ENCODE measurements around the gene LARP1B. TPM values are rescaled to one million over a fixed set of nuclear protein-coding genes. Genes with fewer than 3 reads are reported as not detected.
"Not testable (repeated sequence)": the region's sequence is repeated elsewhere in the genome, so short reads cannot be mapped to it uniquely, and the experiment has no call there.

Gene LARP1B
- total RNA-seq, 1 donor from 2014 or later, result 24.2 TPM

DNA sequence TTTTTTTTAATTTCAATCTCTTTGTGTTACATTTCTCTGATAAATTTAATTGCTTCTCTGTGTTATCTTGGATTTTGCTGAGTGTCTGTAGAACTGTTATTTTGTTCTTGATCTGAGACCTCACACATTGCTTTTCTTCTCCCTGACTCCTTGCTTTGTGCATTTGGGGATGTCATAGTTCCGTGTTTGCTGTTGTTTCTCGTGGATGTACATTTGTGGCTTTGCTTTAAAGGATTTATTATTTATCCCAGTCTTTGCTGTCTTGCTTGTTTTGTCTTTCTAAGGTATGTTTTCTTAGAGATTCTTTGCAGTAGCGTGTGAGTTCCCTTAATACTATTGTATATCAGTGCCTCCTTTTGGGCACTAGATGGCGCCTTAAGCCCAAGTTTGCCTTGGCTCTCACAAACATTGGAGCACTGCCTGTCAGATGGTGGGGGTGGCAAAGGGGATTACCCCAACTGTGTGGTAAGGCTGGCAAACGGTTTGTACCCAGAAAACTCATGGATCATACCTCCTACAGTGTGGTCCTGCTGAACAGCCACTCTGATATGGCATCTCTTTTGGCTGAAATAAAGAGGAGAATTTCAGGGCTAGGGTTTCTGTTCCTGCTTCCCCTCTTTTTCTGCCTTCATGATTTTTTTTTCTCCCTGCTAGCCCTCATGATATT, 130.1 kb downstream of the LARP1B start:
- DNase-seq (ENCODE audit: low spot score), result peak; percentile 79
- intact Hi-C loops (cut with DNase I), result loop anchor here (5.0 to 10.0 kb wide), 2 partner anchors 234 to 671 kb away; no protein-coding TSS in a partner anchor

DNA sequence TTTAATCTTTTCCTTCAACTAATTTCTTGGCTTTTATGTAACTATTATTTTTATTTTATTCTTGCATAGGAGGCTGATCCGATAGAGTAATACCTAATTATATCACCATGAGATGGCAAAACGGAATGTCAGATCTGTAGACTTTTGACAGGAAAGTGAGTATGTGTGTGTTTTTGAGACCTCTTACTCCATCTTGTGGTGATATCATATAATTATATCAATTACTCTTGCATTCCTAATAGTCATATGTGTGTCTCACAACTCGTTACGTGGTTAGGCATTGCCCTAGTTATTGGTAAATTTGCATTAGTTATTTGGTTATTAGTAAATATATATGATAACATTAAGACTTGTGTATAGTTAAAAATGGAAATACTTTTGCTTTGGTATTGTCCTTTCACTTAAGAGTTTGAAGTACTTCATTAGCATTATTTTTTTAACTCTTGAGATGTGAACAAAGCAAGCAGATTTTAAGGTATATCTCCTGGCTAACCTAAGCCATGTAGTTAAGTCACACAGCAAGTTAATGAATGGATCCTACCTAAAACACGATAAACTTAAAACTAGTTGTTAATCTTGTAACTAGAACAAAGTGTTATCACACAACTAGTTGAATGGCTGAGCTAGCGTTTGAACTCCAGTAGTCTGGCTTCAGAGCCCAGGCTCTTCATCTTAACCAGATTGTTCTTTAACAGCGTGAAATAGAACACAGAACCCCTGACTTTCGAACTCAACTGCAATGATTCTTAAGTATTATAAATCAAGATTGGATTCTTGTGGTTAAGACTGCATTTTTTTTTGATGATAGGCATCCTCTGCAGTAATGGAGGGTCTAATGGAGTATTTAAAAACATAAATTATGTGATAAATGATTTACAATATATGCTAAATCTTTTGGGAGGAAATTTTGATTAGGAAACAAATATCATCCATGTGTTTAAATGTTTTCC, 159.4 kb downstream of the LARP1B start:
- DNase-seq (ENCODE audit: low spot score), result no peak
- intact Hi-C loops (cut with DNase I), result no loop called here

GRCh38 chr4:128221586-128221985, 160.5 kb downstream of the LARP1B start:
- intact Hi-C loops (cut with DNase I), result no loop called here

DNA sequence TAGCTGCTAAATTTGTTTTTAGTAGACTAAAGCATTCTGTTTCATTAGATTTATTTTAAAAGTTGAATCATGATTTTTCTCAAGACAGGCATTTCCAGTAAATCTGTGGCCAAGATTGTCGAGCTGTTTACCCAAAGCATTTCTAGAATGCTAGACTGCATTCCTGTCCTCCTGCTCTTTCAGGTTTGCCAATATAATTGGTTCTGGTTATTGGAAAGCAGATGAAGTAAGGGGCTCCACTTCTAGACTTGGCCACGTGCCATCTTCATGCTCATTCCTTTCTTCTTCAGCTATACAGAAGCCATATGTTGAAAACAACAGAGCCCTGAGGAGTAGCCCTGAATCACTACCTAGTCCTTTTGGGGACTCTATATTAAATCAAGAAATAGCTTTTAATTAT, 164.0 kb downstream of the LARP1B start:
- no peak for DNase-seq (ENCODE audit: low spot score)
- intact Hi-C loops (cut with DNase I), result no loop called here

More at GRCh38 chr4:128221586-128221985, 160.5 kb downstream of the LARP1B start:
- DNase-seq (ENCODE audit: low spot score), result no peak

GRCh38 chr4:128227991-128228571, 167.0 kb downstream of the LARP1B start:
- DNase-seq (ENCODE audit: low spot score), result no peak
- intact Hi-C loops (cut with DNase I), result no loop called here

GRCh38 chr4:128228845-128229795, 168.0 kb downstream of the LARP1B start:
- intact Hi-C loops (cut with DNase I), result no loop called here

GRCh38 chr4:128232719-128233118, 171.6 kb downstream of the LARP1B start:
- no peak for DNase-seq (ENCODE audit: low spot score)
- intact Hi-C loops (cut with DNase I), result no loop called here

More at GRCh38 chr4:128228845-128229795, 168.0 kb downstream of the LARP1B start:
- no peak for DNase-seq (ENCODE audit: low spot score)

GRCh38 chr4:128234836-128235235, 173.7 kb downstream of the LARP1B start:
- DNase-seq (ENCODE audit: low spot score), result no peak
- intact Hi-C loops (cut with DNase I), result no loop called here

GRCh38 chr4:128241019-128241418, 179.9 kb downstream of the LARP1B start:
- intact Hi-C loops (cut with DNase I), result no loop called here
- DNase-seq (ENCODE audit: low spot score), result no peak

DNA sequence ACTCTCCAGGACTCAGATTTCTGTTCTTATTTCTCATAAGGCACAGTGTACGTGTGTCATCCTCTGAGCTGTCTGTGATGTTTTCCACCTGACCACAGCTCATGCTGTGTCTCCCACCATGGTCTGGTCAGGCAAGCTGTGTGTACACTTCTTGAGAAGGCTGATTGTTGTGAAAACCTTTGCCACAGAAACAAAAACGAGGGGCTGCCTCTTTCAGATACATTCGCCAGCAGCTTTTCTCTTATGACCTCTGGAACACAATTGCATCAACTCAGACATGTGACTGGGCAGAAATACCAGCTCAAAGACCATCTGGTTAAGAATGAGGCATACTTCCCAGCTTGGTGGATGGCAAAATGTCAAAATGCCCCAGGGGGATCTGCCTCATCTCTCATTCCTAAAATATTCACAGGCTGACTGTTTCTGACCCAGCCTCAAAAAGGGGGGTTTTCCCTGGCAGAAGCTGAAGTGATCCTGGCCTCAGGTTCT, 180.4 kb downstream of the LARP1B start:
- intact Hi-C loops (cut with DNase I), result no loop called here
- DNase-seq (ENCODE audit: low spot score), result no peak

- no peak for DNase-seq (ENCODE audit: low spot score)
- intact Hi-C loops (cut with DNase I), result no loop called here
Observed at GRCh38 chr4:128241981-128242380, 180.9 kb downstream of the LARP1B start.

- intact Hi-C loops (cut with DNase I), result no loop called here
- no peak for DNase-seq (ENCODE audit: low spot score)
Observed at GRCh38 chr4:128242601-128243000, 181.5 kb downstream of the LARP1B start.

DNA sequence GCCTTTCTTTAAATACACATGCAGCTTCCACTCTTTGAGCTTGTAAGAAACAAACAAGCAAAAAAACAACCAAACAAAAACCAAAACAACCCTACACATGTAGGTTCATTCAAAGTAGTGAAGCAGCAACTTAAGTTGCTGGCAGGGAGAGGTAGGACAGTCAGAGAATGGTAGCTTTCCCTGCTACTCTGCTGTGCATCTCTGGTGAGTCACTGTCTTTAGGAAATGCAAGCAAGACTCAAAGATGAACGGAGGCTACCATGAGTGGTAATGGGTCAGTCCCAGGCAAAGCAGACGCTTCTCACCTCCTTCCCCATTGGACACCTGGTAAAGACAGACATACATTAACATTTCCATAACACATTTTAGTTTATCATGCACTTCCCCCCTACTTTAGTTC, 183.3 kb downstream of the LARP1B start:
- intact Hi-C loops (cut with DNase I), result no loop called here
- no peak for DNase-seq (ENCODE audit: low spot score)

GRCh38 chr4:128245391-128245790, 184.3 kb downstream of the LARP1B start:
- intact Hi-C loops (cut with DNase I); DNase-seq (ENCODE audit: low spot score): not testable (repeated sequence)

DNA sequence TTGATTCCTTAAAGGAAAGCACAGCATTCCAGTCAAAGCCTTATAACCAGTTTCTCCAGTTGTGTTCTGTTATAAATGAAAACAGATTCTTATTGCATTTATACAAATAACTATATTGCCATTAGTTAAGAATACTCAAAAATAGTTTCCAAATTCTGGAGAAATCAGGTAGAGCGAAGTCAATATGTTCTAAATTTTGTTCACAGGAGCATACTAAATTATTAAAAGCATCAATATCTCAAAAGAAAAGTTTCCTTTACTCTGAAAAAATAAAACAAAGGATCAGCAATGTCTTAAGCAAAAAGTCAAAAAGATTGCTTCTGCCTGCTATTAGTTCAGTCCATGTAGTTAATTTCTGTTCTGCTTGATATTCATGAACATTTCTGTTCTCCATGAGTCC, 186.8 kb downstream of the LARP1B start:
- intact Hi-C loops (cut with DNase I), result no loop called here

DNA sequence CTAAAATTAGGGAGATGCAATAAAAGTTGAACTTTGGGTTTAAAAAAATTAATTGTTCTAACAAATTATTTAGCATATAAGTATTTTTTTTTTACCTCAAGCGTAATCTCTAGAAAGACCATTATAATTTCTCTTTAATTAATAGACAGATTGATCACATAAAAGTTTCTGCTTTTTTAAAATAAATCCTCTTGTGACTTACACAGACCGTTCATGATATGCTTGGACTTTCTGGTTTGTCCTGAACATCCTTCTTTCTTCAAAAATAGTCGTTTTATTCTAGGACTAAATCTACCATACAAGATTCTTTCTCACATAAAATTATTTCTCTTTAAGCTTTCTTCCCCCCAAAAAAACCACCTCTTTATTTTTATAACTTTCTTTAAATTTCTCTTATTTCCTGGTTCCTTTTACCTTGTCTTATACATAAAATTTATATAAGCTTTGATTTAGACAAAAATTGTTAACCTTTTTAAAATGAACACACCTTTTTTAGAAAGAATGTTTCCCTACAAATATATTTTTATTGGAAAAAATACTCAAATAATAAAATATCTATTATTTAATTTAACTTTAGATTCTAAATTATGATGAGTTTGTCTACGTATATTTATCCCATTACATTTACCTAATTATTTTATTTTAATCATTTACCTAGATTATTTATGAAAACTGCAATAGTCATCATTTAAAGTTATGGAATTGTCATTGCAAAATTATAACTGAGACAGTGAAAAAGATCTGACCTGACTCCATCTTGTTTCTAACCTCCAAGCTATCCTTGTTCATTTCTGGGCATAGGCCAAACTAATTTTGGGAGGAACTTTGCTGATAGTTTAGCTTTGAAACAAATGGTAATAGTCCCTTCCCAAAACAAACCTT, 188.9 kb downstream of the LARP1B start:
- intact Hi-C loops (cut with DNase I), result no loop called here
- no peak for DNase-seq (ENCODE audit: low spot score)

More for the DNA sequence above, 186.8 kb downstream of the LARP1B start:
- no peak for DNase-seq (ENCODE audit: low spot score)

DNA sequence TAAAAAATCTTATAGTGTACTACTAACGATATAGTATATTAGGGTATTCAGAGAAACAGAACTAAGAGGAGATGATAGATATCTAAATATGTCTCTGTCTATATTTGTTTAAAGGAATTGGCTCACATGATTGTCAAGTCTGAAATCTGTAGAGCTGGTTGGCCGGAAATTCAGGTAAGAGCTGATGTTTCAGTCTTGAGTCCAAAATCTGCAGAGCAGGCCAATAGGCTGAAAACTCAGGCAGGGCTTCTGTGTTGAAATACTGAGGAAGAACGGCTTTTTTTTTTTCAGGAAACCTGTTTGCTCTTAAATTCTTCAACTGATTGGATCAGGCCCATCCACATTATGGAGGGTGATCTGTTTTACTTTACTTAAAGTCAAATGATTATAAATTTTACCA, 194.8 kb downstream of the LARP1B start:
- intact Hi-C loops (cut with DNase I), result no loop called here
- no peak for DNase-seq (ENCODE audit: low spot score)

DNA sequence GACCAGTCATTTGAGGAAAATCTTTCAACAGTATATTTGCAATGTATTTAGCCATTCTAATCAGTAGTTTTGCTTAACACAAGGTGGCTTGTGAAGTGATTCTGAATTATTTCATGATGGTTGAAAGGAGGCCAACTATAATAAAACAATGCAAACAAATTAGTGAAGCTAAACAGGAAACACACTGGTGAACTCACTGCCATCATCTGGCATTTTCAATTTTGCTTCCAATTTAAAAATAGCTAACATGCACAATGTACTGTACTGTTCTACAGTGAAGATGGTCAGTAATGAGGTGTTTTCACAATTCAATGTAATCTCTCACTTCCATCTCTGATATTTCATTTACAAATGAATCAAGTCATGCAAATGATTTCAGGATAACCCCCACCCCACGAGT, 195.4 kb downstream of the LARP1B start:
- no peak for DNase-seq (ENCODE audit: low spot score)
- intact Hi-C loops (cut with DNase I), result no loop called here

Data from cardiac septum (tissue), 1 donor.